ENCODE data around the gene OSBPL7. TPM values are rescaled to one million over a fixed set of nuclear protein-coding genes. Genes with fewer than 3 reads are reported as not detected.
"Not testable (repeated sequence)": the region's sequence is repeated elsewhere in the genome, so short reads cannot be mapped to it uniquely, and the experiment has no call there.

Gene OSBPL7
- total RNA-seq, 1 donor from 2014 or later: 4.6 TPM

DNA sequence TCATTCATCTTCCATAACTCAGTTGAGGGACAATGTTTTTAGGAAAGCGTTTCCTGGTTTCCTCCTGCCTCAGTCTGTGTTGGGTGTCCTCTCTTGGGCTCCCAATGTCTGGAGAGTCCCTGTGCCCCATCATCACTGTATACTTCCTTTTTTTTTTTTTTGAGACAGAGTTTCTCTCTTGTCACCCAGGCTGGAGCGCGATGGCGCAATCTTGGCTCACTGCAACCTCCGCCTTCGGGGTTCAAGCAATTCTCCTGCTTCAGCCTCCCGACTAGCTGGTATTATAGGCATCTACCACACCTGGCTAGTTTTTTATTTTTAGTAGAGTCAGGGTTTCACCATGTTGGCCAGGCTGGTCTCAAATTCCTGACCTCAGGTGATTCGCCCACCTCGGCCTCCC is 47.9 kb downstream of the OSBPL7 start:
- DNase-seq (ENCODE audit: low read depth in 2 of 2): not testable (repeated sequence)

DNA sequence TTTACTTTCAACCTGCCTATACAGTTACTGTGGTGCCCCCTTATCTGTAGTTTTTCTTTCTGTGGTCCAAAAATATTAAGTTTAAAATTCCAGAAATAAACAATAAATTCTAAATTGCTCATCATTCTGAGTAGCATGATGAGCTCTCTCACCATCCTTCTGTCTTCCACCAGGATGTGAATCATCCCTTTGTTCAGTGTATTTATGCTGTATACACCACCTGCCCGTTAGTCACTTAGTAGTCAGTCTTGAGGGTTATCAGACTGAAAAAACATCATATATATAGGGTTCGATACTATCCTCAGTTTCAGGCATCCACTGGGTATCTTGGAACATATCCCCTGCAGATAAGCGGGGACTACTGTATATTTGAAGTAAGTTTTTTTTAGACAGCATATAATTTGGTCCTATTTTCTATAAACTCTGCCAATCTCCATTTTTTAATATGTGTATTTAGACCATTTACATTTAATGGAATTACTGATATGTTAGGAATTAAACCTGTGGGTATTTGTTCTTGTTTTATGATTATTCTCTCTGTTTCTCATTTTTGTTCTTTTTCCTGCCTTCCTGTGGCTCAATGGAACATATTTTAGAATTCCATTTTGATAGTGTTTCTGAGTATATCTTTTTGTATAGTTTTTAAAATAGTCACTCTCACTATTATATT is 57.5 kb downstream of the OSBPL7 start:
- DNase-seq (ENCODE audit: low read depth in 2 of 2): peak in 1 of 2 donors; percentile 8

DNA sequence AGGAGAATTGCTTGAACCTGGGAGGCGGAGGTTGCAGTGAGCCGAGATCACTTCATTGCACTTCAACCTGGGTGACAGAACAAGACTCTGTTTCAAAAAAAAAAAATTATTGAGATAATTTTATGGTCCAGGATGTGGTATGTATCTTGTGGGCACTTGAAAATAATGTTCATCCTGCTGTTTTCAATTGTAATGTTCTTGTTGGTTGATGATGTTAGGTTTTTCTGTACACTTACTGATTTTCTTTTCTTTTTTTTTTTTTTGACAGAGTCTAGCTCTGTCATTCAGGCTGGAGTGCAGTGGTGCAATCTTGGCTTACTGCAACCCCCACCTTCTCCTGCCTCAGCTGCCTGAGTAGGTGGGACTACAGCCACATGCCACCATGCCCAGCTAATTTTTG is 58.9 kb downstream of the OSBPL7 start:
- no peak for DNase-seq (ENCODE audit: low read depth in 2 of 2)

DNA sequence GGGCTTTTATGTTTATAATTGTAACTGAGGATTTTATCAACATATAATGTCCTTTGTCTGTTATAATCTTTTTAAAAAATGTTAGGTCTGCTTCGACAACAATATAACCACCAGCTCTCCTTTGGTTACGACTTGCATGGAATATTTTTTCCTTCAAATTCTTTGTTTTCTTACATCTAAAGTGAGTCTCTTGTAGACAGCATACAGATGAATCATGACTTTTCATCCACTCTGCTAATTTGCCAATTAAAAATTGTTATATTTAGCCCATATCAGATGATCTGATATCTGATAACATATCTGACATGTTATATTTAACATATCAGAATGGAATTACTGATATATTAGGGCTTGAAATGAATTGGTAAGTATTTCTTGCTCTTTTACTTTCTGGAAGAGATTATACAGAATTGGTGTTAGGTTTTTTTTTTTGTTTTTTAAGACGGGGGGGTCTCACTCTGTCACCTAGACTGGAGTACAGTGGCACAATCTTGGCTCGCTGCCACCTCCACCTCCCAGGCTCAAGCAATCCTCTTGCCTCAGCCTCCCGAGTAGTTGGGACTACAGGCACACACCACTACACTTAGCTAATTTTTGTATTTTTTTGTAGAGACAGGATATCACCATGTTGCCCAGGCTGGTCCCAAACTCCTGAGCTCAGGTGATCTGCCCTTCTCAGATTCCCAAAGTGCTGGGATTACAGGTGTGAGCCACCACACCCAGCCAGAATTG is 61.0 kb downstream of the OSBPL7 start:
- DNase-seq (ENCODE audit: low read depth in 2 of 2): no peak

DNA sequence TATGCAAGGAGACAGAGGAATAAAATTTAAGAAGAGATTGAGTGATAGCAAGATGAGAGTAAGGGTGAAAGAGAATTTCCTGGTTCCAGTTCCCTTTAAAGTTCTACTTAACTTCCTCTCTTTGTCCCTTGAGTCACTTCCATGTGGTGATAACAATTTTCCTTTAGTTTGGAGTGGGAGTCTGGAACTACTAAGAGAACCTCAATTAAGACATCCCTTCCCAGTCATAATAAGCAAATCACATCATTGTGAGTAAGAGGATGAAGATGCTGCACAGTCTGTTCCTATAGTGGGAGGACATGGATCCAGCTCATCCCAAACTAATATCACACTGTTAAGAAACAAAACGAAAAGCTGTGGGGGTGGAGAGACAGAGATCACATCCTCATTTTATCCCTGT is 64.2 kb downstream of the OSBPL7 start:
- no peak for DNase-seq (ENCODE audit: low read depth in 2 of 2)

Other genes with a start within 250 kb of the OSBPL7 start
- 285 and 367 TPM in 2 replicates for gene KPNB1, start 171.9 kb downstream of the OSBPL7 start, total RNA-seq
- gene TBKBP1, start 127.6 kb downstream of the OSBPL7 start, total RNA-seq: 6.8 and 8.5 TPM in 2 replicates
- not detected in 2 replicates for gene TBX21, start 88.6 kb downstream of the OSBPL7 start, total RNA-seq
- 16.3 and 23.6 TPM in 2 replicates for gene MRPL10, start 9.7 kb upstream of the OSBPL7 start, total RNA-seq
- under 0.01 TPM in 2 replicates for gene LRRC46, start 9.9 kb upstream of the OSBPL7 start, total RNA-seq
- 24.1 and 33.3 TPM in 2 replicates for gene SCRN2, start 19.5 kb upstream of the OSBPL7 start, total RNA-seq
- 1.8 and 2.3 TPM in 2 replicates for gene SP6, start 29.4 kb upstream of the OSBPL7 start, total RNA-seq
- 0.77 and 2.9 TPM in 2 replicates for gene SP2, start 74.4 kb upstream of the OSBPL7 start, total RNA-seq
- 18.9 and 27.1 TPM in 2 replicates for gene PNPO, start 119.8 kb upstream of the OSBPL7 start, total RNA-seq
- not detected in 2 replicates for gene PRR15L, start 136.1 kb upstream of the OSBPL7 start, total RNA-seq
- 47.8 and 62.8 TPM in 2 replicates for gene CDK5RAP3, start 149.3 kb upstream of the OSBPL7 start, total RNA-seq
- gene COPZ2, start 216.0 kb upstream of the OSBPL7 start, total RNA-seq: 5.5 and 9.5 TPM in 2 replicates
- gene NFE2L1, start 226.6 kb upstream of the OSBPL7 start, total RNA-seq: 69.3 and 109 TPM in 2 replicates